HCT116 (cell line): ENCODE measurements around the gene RBMXL3. TPM values are rescaled to one million over a fixed set of nuclear protein-coding genes. Genes with fewer than 3 reads are reported as not detected.

Experiments used
- ATAC-seq: fragments of 200-7000 bp; cut with Tn5 transposase; 2 replicates; pipeline ENCODE4 v1.9.1; 2020; ENCODE audit warnings: mild to moderate bottlenecking, moderate library complexity
- BruUV-seq: library from RNA; stranded (reverse); fragments of 400-500 nt; replicated peaks from 2 replicates; lab custom pipeline; 2021; lab: Mats Ljungman, UMichigan
- CTCF ChIA-PET: fragments of 300-600 bp; sonication (Branson Sonifier 250); formaldehyde crosslinking; loops from one replicate; lab custom pipeline; 2021; ENCODE audit warnings: antibody characterized with exemption; lab: Charles Lee
- POLR2A ChIA-PET: fragments of 300-600, 350-600 bp; sonication (Branson Sonifier 250); formaldehyde crosslinking; loops from one replicate; lab custom pipeline; 2021; ENCODE audit warnings: antibody characterized with exemption; lab: Charles Lee
- RAD21 ChIA-PET, 2 experiments: fragments of 300-600 bp; sonication (Branson Sonifier 250); formaldehyde crosslinking; loops; one replicate each; lab custom pipeline; 2023; ENCODE audit warnings: low total read pairs in 2 of 2; ENCODE audit not compliant: uncharacterized antibody in 2 of 2, unreplicated experiment in 2 of 2, low non-redundant PET in 1 of 2; lab: Charles Lee
- DNase-seq: peaks from one replicate; pipeline ENCODE4 v3.0.0-alpha.2; 2010; ENCODE audit warnings: low read depth, low spot score
- H2AFZ ChIP-seq: fragments of 200-600 bp; shearing (Covaris generic), sonication (generic); 2 replicates; pipeline ENCODE4 v1.6.1; 2017; ENCODE audit warnings: low read depth, mixed run types, mixed read lengths, antibody characterized with exemption, low read length; ENCODE audit not compliant: poor library complexity, severe bottlenecking
- H3K27ac ChIP-seq: 2 replicates; pipeline ENCODE4 v1.5.1; 2012; ENCODE audit warnings: low read depth, low read length
- H3K27me3 ChIP-seq: fragments of 200-600 bp; sonication (generic); 2 replicates; pipeline ENCODE4 v1.6.1; 2016; ENCODE audit warnings: mixed run types, low read length, mixed read lengths; ENCODE audit not compliant: insufficient read depth
- H3K36me3 ChIP-seq, 2 experiments: fragments of 200-500 bp in 1 of 2; fragments of 200-600 bp in 1 of 2; sonication (Bioruptor generic) in 1 of 2; sonication (generic) in 1 of 2; 2 replicates each; pipeline versions ENCODE4 v1.5.1 to v1.6.1; 2014 to 2016; ENCODE audit warnings: low read length in 2 of 2, inconsistent platforms in 1 of 2, mixed read lengths in 1 of 2, mixed run types in 1 of 2; ENCODE audit not compliant: insufficient read depth in 2 of 2, control insufficient read depth in 1 of 2
- H3K4me1 ChIP-seq, 2 experiments: fragments of 200-600 bp in 1 of 2; sonication (generic) in 1 of 2; 2 replicates each; pipeline versions ENCODE4 v1.5.1 to v1.6.1; 2012 to 2017; ENCODE audit warnings: low read length in 2 of 2, inconsistent platforms in 1 of 2, mild to moderate bottlenecking in 1 of 2, mixed read lengths in 1 of 2, mixed run types in 1 of 2, moderate library complexity in 1 of 2; ENCODE audit not compliant: insufficient read depth in 2 of 2, control insufficient read depth in 1 of 2
- H3K4me2 ChIP-seq: fragments of 200-600 bp; sonication (generic); 2 replicates; pipeline ENCODE4 v1.6.1; 2017; ENCODE audit warnings: mixed run types, low read length, mixed read lengths
- H3K4me3 ChIP-seq, 2 experiments: fragments of 200-600 bp in 1 of 2; sonication (generic) in 1 of 2; replicated peaks in 1 of 2; 2 replicates each; pipeline ENCODE4 v1.5.1; 2011 to 2016; ENCODE audit warnings: low read length in 2 of 2, control low read depth in 1 of 2, low read depth in 1 of 2, mild to moderate bottlenecking in 1 of 2, mixed read lengths in 1 of 2, mixed run types in 1 of 2
- H3K79me2 ChIP-seq: fragments of 200-600 bp; sonication (generic); 2 replicates; pipeline ENCODE4 v1.6.1; 2017; ENCODE audit warnings: mild to moderate bottlenecking, mixed run types, low read length, moderate library complexity, mixed read lengths; ENCODE audit not compliant: insufficient read depth
- H3K9ac ChIP-seq: fragments of 200-600 bp; sonication (generic); 2 replicates; pipeline ENCODE4 v1.6.1; 2016; ENCODE audit warnings: low read length, mixed read lengths
- H3K9me2 ChIP-seq: fragments of 200-600 bp; sonication (generic), shearing (Covaris generic); 2 replicates; pipeline ENCODE4 v1.6.1; 2017; ENCODE audit warnings: mixed run types, mild to moderate bottlenecking, moderate library complexity; ENCODE audit not compliant: insufficient read depth
- H3K9me3 ChIP-seq, 2 experiments: fragments of 200-500 bp in 1 of 2; fragments of 200-600 bp in 1 of 2; sonication (Bioruptor generic) in 1 of 2; sonication (generic) in 1 of 2; 2 replicates each; pipeline ENCODE4 v1.6.1; 2014 to 2017; ENCODE audit warnings: low read length in 2 of 2, mixed read lengths in 2 of 2, inconsistent platforms in 1 of 2, low read depth in 1 of 2, mild to moderate bottlenecking in 1 of 2, mixed run types in 1 of 2, moderate library complexity in 1 of 2; ENCODE audit not compliant: control insufficient read depth in 1 of 2, insufficient read depth in 1 of 2
- H4K20me1 ChIP-seq: fragments of 200-600 bp; sonication (generic), shearing (Covaris generic); 2 replicates; pipeline ENCODE4 v1.6.1; 2017; ENCODE audit warnings: mixed run types, mild to moderate bottlenecking, moderate library complexity; ENCODE audit not compliant: insufficient read depth
- CEBPB ChIP-seq: IDR thresholded peaks from 2 replicates; pipeline ENCODE4 v1.6.1; 2012; ENCODE audit warnings: low read depth
- FOSL1 ChIP-seq: IDR thresholded peaks from 2 replicates; pipeline ENCODE4 v1.6.1; 2012; ENCODE audit warnings: low read depth
- RAD21 ChIP-seq: IDR thresholded peaks from 2 replicates; pipeline ENCODE4 v1.6.1; 2012; ENCODE audit warnings: low read depth, mild to moderate bottlenecking
- intact Hi-C: fragments of 100-400 bp; cut with micrococcal nuclease; formaldehyde crosslinking; loops from 2 replicates; pipeline ENCODE4 v1.10.0; 2022
- total RNA-seq: library from RNA; stranded (reverse); gene quantifications from one replicate; pipeline ENCODE4 v1.2.1, GENCODE V29; 2021; ENCODE audit not compliant: unreplicated experiment
- TF ChIP-seq, protein P1 (sequence below): IDR thresholded peaks from 2 replicates; pipeline ENCODE4 v1.6.1; 2012; ENCODE audit warnings: low read depth
- TF ChIP-seq, protein P2 (sequence below), 3 experiments: fragments of 200-600 bp in 1 of 3; sonication (generic) in 1 of 3; IDR thresholded peaks in 2 of 3; conservative IDR thresholded peaks in 1 of 3; 2 replicates each; pipeline ENCODE4 v1.5.1; 2012 to 2017; ENCODE audit warnings: low read depth in 2 of 3, low read length in 2 of 3, antibody characterized with exemption in 1 of 3, borderline replicate concordance in 1 of 3, control low read depth in 1 of 3, mild to moderate bottlenecking in 1 of 3, mixed read lengths in 1 of 3, mixed run types in 1 of 3, moderate library complexity in 1 of 3; ENCODE audit not compliant: insufficient read depth in 1 of 3

The RBMXL3 gene
- total RNA-seq, 1 experiment from 2014 or later, result not detected

DNA sequence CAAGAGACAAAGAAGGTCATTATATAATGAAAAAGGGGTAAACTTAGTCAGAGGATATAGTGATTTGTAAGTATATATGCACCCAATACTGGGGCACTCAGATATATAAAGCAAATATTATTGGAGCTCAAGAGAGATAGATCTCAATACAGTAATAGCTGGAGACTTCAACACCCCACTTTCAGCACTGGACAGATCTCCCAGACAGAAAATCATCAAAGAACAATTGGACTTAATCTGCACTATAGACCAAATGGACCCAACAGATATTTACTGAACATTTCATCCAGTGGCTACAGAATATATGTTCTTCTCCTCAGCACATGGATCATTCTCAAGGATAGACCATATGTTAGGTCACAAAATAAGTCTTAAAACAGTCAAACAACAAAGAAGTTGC, 47.2 kb upstream of the RBMXL3 start:
- Histone ChIP-seq H3K27me3 (no peaks in the 10 kb centered on the region), H4K20me1 (no peaks in the 10 kb centered on the region)
- CTCF ChIA-PET, result no interaction called here
- no peak for TF ChIP-seq FOSL1
- TF ChIP-seq, protein P1, sequence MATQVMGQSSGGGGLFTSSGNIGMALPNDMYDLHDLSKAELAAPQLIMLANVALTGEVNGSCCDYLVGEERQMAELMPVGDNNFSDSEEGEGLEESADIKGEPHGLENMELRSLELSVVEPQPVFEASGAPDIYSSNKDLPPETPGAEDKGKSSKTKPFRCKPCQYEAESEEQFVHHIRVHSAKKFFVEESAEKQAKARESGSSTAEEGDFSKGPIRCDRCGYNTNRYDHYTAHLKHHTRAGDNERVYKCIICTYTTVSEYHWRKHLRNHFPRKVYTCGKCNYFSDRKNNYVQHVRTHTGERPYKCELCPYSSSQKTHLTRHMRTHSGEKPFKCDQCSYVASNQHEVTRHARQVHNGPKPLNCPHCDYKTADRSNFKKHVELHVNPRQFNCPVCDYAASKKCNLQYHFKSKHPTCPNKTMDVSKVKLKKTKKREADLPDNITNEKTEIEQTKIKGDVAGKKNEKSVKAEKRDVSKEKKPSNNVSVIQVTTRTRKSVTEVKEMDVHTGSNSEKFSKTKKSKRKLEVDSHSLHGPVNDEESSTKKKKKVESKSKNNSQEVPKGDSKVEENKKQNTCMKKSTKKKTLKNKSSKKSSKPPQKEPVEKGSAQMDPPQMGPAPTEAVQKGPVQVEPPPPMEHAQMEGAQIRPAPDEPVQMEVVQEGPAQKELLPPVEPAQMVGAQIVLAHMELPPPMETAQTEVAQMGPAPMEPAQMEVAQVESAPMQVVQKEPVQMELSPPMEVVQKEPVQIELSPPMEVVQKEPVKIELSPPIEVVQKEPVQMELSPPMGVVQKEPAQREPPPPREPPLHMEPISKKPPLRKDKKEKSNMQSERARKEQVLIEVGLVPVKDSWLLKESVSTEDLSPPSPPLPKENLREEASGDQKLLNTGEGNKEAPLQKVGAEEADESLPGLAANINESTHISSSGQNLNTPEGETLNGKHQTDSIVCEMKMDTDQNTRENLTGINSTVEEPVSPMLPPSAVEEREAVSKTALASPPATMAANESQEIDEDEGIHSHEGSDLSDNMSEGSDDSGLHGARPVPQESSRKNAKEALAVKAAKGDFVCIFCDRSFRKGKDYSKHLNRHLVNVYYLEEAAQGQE, result peak; percentile 10; the same call in 1 of the 2 replicates
- TF ChIP-seq, all 23 proteins: peak for 1
- Histone ChIP-seq H3K4me1 (no peaks in the 10 kb centered on the region), H3K27ac (no peak overlapping the region), H3K9me2 (no peaks in the 10 kb centered on the region), H3K9me3 (no peaks in the 10 kb centered on the region), H3K36me3 (no peaks in the 10 kb centered on the region), H3K9ac (no peak overlapping the region), H3K4me2 (no peak overlapping the region), H3K4me3 (no peak overlapping the region), H2AFZ (no peak overlapping the region), H3K79me2 (no peaks in the 10 kb centered on the region)
- no TSS peak for BruUV-seq
- DNase-seq, result no peak
- intact Hi-C loops, result loop anchor here (10.0 kb wide), 1 partner anchor 517 kb away; no protein-coding TSS in a partner anchor
- ChIA-PET POLR2A (no interaction called here), RAD21 (no interaction called here)
- ATAC-seq, result no peak

DNA sequence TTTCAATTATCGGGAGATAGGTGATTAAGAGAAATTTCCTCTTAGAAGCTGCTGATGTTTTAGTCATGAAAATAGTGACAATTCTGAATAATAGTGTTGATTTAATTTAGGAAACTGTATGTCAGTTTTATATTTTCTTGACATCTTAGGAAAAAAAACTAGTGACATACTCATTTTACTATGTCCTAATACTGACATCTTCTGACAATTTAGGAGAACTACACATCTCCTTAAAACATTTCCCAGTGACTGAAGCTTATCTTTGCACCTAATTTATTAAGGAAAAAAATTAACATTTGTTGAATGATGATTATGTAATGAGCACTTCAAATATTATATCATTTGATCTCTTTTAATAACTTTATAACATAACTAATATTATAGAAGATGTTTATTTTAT, 42.0 kb upstream of the RBMXL3 start:
- POLR2A ChIA-PET, result no interaction called here
- CTCF ChIA-PET, result interaction anchor here (1.0 to 1.3 kb wide), 6 partner anchors 156 to 1200 kb away, joined by 3 to 10 read pairs (median 4); no protein-coding TSS in a partner anchor

More for the DNA sequence above, 42.0 kb upstream of the RBMXL3 start:
- TF ChIP-seq, protein P2, sequence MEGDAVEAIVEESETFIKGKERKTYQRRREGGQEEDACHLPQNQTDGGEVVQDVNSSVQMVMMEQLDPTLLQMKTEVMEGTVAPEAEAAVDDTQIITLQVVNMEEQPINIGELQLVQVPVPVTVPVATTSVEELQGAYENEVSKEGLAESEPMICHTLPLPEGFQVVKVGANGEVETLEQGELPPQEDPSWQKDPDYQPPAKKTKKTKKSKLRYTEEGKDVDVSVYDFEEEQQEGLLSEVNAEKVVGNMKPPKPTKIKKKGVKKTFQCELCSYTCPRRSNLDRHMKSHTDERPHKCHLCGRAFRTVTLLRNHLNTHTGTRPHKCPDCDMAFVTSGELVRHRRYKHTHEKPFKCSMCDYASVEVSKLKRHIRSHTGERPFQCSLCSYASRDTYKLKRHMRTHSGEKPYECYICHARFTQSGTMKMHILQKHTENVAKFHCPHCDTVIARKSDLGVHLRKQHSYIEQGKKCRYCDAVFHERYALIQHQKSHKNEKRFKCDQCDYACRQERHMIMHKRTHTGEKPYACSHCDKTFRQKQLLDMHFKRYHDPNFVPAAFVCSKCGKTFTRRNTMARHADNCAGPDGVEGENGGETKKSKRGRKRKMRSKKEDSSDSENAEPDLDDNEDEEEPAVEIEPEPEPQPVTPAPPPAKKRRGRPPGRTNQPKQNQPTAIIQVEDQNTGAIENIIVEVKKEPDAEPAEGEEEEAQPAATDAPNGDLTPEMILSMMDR (IDR thresholded peaks at IDR 0.05 in 2 of 3, conservative IDR thresholded peaks at IDR 0.05 in 1 of 3; ENCODE audit: borderline replicate concordance in 1 of 3, insufficient read depth in 1 of 3, low read depth in 2 of 3, low read length in 2 of 3), result peak; percentile 15 to 43 (median 16); a peak in 4 of 6 replicates
- TF ChIP-seq RAD21 (peak; percentile 40; the same call in 1 of the 2 replicates), CEBPB (no peak)
- Histone ChIP-seq H3K27ac (no peak overlapping the region), H3K27me3 (no peaks in the 10 kb centered on the region), H3K4me2 (no peak overlapping the region), H3K9me2 (no peaks in the 10 kb centered on the region), H3K79me2 (no peaks in the 10 kb centered on the region), H3K4me3 (no peak overlapping the region), H2AFZ (peak overlapping the region; percentile 9), H3K9ac (no peak overlapping the region), H3K9me3 (no peaks in the 10 kb centered on the region), H3K4me1 (no peaks in the 10 kb centered on the region), H3K36me3 (no peaks in the 10 kb centered on the region), H4K20me1 (no peaks in the 10 kb centered on the region)
- DNase-seq, result peak; percentile 2
- RAD21 ChIA-PET, result no interaction called here
- intact Hi-C loops, result loop anchor here (5.0 to 10.0 kb wide), 2 partner anchors 522 to 1215 kb away; no protein-coding TSS in a partner anchor
- no TSS peak for BruUV-seq
- ATAC-seq, result no peak
